ENCODE data around the gene USP20.
A peak's percentile ranks its signal among the peaks of the same experiment; 100 is the strongest.

USP20 gene

DNA sequence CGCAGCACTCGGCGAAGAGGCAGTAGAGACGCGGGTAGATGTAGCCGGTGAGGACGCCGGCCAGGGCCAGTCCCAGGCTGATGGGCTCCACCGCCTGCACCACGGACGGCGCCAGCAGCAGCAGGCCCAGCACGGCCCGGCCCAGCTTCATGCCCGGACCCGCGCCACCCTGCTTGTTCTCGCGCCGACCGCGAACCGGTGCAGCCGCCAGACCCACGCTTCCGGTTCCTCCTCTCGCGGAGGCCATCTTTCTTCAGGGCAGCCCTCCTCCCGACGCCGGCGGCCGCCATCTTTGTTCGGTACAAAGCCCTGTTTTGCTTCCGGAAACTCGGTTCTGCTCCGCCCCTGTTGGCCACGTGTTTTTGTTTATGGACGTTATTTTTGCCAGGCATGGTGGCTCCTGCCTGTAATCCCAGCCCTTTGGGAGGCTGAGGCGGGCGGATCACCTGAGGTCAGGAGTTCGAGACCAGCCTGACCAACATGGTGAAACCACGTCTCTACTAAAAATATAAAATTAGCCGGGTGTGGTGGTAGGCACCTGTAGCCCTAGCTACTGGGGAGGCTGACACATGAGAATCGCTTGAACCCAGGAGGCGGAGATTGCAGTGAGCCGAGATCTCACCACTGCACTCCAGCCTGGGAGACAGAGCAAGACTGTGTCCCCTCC lies 11.2 kb upstream of the USP20 start, which contains the start of gene TOR1A (continued):
- TF ChIP-seq, protein P1, sequence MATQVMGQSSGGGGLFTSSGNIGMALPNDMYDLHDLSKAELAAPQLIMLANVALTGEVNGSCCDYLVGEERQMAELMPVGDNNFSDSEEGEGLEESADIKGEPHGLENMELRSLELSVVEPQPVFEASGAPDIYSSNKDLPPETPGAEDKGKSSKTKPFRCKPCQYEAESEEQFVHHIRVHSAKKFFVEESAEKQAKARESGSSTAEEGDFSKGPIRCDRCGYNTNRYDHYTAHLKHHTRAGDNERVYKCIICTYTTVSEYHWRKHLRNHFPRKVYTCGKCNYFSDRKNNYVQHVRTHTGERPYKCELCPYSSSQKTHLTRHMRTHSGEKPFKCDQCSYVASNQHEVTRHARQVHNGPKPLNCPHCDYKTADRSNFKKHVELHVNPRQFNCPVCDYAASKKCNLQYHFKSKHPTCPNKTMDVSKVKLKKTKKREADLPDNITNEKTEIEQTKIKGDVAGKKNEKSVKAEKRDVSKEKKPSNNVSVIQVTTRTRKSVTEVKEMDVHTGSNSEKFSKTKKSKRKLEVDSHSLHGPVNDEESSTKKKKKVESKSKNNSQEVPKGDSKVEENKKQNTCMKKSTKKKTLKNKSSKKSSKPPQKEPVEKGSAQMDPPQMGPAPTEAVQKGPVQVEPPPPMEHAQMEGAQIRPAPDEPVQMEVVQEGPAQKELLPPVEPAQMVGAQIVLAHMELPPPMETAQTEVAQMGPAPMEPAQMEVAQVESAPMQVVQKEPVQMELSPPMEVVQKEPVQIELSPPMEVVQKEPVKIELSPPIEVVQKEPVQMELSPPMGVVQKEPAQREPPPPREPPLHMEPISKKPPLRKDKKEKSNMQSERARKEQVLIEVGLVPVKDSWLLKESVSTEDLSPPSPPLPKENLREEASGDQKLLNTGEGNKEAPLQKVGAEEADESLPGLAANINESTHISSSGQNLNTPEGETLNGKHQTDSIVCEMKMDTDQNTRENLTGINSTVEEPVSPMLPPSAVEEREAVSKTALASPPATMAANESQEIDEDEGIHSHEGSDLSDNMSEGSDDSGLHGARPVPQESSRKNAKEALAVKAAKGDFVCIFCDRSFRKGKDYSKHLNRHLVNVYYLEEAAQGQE (tag by site-specific recombination; IDR thresholded peaks at IDR 0.05), result no peak
- TF ChIP-seq ZSCAN16 (tag by site-specific recombination; IDR thresholded peaks at IDR 0.05) (no peak), YY2 (tag by site-specific recombination; IDR thresholded peaks at IDR 0.05) (peak; percentile 98), ZNF391 (tag by site-specific recombination; IDR thresholded peaks at IDR 0.05; ENCODE audit: borderline replicate concordance, low read depth) (no peak; the same call in 1 of the 2 replicates), ZBTB8A (tag by site-specific recombination; IDR thresholded peaks at IDR 0.05) (peak; percentile 100), KLF7 (tag by site-specific recombination; IDR thresholded peaks at IDR 0.05; ENCODE audit: borderline replicate concordance) (peak; percentile 29; the same call in 1 of the 2 replicates), KLF8 (tag by site-specific recombination; IDR thresholded peaks at IDR 0.05) (peak; percentile 92), ZBTB1 (tag by site-specific recombination; IDR thresholded peaks at IDR 0.05) (no peak), ZNF433 (tag by site-specific recombination; IDR thresholded peaks at IDR 0.05; ENCODE audit: low read depth) (no peak), ZNF148 (tag by site-specific recombination; IDR thresholded peaks at IDR 0.05; ENCODE audit: borderline replicate concordance) (no peak), SCRT1 (tag by site-specific recombination; IDR thresholded peaks at IDR 0.05; ENCODE audit: borderline replicate concordance) (peak; percentile 53; the same call in 1 of the 2 replicates), ZNF76 (tag by site-specific recombination; IDR thresholded peaks at IDR 0.05; ENCODE audit: borderline replicate concordance, low read depth) (peak; percentile 90), KLF9 (tag by site-specific recombination; IDR thresholded peaks at IDR 0.05; ENCODE audit: low read depth) (peak; percentile 61), KLF16 (tag by site-specific recombination; IDR thresholded peaks at IDR 0.05) (peak; percentile 73)
- TF ChIP-seq, protein P2, sequence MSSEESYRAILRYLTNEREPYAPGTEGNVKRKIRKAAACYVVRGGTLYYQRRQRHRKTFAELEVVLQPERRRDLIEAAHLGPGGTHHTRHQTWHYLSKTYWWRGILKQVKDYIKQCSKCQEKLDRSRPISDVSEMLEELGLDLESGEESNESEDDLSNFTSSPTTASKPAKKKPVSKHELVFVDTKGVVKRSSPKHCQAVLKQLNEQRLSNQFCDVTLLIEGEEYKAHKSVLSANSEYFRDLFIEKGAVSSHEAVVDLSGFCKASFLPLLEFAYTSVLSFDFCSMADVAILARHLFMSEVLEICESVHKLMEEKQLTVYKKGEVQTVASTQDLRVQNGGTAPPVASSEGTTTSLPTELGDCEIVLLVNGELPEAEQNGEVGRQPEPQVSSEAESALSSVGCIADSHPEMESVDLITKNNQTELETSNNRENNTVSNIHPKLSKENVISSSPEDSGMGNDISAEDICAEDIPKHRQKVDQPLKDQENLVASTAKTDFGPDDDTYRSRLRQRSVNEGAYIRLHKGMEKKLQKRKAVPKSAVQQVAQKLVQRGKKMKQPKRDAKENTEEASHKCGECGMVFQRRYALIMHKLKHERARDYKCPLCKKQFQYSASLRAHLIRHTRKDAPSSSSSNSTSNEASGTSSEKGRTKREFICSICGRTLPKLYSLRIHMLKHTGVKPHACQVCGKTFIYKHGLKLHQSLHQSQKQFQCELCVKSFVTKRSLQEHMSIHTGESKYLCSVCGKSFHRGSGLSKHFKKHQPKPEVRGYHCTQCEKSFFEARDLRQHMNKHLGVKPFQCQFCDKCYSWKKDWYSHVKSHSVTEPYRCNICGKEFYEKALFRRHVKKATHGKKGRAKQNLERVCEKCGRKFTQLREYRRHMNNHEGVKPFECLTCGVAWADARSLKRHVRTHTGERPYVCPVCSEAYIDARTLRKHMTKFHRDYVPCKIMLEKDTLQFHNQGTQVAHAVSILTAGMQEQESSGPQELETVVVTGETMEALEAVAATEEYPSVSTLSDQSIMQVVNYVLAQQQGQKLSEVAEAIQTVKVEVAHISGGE (tag by site-specific recombination; conservative IDR thresholded peaks at IDR 0.05; ENCODE audit: low read depth), result peak; percentile 97
- TF ChIP-seq, protein P3, sequence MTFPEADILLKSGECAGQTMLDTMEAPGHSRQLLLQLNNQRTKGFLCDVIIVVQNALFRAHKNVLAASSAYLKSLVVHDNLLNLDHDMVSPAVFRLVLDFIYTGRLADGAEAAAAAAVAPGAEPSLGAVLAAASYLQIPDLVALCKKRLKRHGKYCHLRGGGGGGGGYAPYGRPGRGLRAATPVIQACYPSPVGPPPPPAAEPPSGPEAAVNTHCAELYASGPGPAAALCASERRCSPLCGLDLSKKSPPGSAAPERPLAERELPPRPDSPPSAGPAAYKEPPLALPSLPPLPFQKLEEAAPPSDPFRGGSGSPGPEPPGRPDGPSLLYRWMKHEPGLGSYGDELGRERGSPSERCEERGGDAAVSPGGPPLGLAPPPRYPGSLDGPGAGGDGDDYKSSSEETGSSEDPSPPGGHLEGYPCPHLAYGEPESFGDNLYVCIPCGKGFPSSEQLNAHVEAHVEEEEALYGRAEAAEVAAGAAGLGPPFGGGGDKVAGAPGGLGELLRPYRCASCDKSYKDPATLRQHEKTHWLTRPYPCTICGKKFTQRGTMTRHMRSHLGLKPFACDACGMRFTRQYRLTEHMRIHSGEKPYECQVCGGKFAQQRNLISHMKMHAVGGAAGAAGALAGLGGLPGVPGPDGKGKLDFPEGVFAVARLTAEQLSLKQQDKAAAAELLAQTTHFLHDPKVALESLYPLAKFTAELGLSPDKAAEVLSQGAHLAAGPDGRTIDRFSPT (tag by site-specific recombination; IDR thresholded peaks at IDR 0.05), result peak; percentile 76
- TF ChIP-seq, protein P4, sequence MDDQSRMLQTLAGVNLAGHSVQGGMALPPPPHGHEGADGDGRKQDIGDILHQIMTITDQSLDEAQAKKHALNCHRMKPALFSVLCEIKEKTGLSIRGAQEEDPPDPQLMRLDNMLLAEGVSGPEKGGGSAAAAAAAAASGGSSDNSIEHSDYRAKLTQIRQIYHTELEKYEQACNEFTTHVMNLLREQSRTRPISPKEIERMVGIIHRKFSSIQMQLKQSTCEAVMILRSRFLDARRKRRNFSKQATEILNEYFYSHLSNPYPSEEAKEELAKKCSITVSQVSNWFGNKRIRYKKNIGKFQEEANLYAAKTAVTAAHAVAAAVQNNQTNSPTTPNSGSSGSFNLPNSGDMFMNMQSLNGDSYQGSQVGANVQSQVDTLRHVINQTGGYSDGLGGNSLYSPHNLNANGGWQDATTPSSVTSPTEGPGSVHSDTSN (CRISPR knock-in tag; IDR thresholded peaks at IDR 0.05), result peak; percentile 78
- TF ChIP-seq, protein P5, sequence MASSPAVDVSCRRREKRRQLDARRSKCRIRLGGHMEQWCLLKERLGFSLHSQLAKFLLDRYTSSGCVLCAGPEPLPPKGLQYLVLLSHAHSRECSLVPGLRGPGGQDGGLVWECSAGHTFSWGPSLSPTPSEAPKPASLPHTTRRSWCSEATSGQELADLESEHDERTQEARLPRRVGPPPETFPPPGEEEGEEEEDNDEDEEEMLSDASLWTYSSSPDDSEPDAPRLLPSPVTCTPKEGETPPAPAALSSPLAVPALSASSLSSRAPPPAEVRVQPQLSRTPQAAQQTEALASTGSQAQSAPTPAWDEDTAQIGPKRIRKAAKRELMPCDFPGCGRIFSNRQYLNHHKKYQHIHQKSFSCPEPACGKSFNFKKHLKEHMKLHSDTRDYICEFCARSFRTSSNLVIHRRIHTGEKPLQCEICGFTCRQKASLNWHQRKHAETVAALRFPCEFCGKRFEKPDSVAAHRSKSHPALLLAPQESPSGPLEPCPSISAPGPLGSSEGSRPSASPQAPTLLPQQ (tag by site-specific recombination; IDR thresholded peaks at IDR 0.05), result peak; percentile 74
- TF ChIP-seq, protein P6, sequence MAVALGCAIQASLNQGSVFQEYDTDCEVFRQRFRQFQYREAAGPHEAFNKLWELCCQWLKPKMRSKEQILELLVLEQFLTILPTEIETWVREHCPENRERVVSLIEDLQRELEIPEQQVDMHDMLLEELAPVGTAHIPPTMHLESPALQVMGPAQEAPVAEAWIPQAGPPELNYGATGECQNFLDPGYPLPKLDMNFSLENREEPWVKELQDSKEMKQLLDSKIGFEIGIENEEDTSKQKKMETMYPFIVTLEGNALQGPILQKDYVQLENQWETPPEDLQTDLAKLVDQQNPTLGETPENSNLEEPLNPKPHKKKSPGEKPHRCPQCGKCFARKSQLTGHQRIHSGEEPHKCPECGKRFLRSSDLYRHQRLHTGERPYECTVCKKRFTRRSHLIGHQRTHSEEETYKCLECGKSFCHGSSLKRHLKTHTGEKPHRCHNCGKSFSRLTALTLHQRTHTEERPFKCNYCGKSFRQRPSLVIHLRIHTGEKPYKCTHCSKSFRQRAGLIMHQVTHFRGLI (tag by site-specific recombination; IDR thresholded peaks at IDR 0.05), result peak; percentile 63; the same call in 1 of the 2 replicates
- TF ChIP-seq, protein P7, sequence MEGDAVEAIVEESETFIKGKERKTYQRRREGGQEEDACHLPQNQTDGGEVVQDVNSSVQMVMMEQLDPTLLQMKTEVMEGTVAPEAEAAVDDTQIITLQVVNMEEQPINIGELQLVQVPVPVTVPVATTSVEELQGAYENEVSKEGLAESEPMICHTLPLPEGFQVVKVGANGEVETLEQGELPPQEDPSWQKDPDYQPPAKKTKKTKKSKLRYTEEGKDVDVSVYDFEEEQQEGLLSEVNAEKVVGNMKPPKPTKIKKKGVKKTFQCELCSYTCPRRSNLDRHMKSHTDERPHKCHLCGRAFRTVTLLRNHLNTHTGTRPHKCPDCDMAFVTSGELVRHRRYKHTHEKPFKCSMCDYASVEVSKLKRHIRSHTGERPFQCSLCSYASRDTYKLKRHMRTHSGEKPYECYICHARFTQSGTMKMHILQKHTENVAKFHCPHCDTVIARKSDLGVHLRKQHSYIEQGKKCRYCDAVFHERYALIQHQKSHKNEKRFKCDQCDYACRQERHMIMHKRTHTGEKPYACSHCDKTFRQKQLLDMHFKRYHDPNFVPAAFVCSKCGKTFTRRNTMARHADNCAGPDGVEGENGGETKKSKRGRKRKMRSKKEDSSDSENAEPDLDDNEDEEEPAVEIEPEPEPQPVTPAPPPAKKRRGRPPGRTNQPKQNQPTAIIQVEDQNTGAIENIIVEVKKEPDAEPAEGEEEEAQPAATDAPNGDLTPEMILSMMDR (tag by site-specific recombination; IDR thresholded peaks at IDR 0.05), result no peak

All from HEK293 (cell line).